ENCODE results near the gene ERBB2.

The ERBB2 gene

GRCh38 chr17:39716073-39716818 is 16.4 kb downstream of the ERBB2 start:
- no peaks in the 10 kb centered on the region for H3K9me2 ChIP-seq (replicated peaks; ENCODE audit: low read depth, low read length)
- TF ChIP-seq EZH2phosphoT487 (IDR thresholded peaks at IDR 0.05; ENCODE audit: borderline replicate concordance) = no peak
- no peak for TF ChIP-seq CTCF (conservative IDR thresholded peaks at IDR 0.05; ENCODE audit: low read length)
- no peak overlapping the region for H3K4me3 ChIP-seq (ENCODE audit: low read length, poor library complexity, severe bottlenecking)
- H3K9me3 ChIP-seq (ENCODE audit: insufficient read depth, low read depth, low read length) = no peaks in the 10 kb centered on the region
- H3K36me3 ChIP-seq (ENCODE audit: insufficient read depth, low read length) = no peaks in the 10 kb centered on the region
- H3K79me2 ChIP-seq (ENCODE audit: insufficient read depth, low read length) = no peaks in the 10 kb centered on the region
- no peaks in the 10 kb centered on the region for H3K27me3 ChIP-seq (ENCODE audit: insufficient read depth, low read length, poor library complexity, severe bottlenecking)
- H3K9ac ChIP-seq (ENCODE audit: low read depth, low read length, poor library complexity, severe bottlenecking) = no peak overlapping the region
- H3F3A ChIP-seq (ENCODE audit: low read depth) = no peaks in the 10 kb centered on the region
- no peaks in the 10 kb centered on the region for H3K4me1 ChIP-seq (ENCODE audit: insufficient read depth, low read length, poor library complexity, severe bottlenecking)
- no peak overlapping the region for H2AFZ ChIP-seq (ENCODE audit: low read length)
- H3K4me2 ChIP-seq (ENCODE audit: low read depth, low read length, poor library complexity, severe bottlenecking) = no peak overlapping the region
- H4K20me1 ChIP-seq (ENCODE audit: insufficient read depth, low read length, poor library complexity, severe bottlenecking) = no peaks in the 10 kb centered on the region

GRCh38 chr17:39716879-39717536 is 17.1 kb downstream of the ERBB2 start:
- Histone ChIP-seq H3K79me2 (ENCODE audit: insufficient read depth, low read length) (no peaks in the 10 kb centered on the region), H3K9me2 (replicated peaks; ENCODE audit: low read depth, low read length) (no peaks in the 10 kb centered on the region), H4K20me1 (ENCODE audit: insufficient read depth, low read length, poor library complexity, severe bottlenecking) (no peaks in the 10 kb centered on the region), H3K4me3 (ENCODE audit: low read length, poor library complexity, severe bottlenecking) (no peak overlapping the region), H3K9ac (ENCODE audit: low read depth, low read length, poor library complexity, severe bottlenecking) (no peak overlapping the region), H3F3A (ENCODE audit: low read depth) (no peaks in the 10 kb centered on the region), H3K4me2 (ENCODE audit: low read depth, low read length, poor library complexity, severe bottlenecking) (no peak overlapping the region), H2AFZ (ENCODE audit: low read length) (no peak overlapping the region), H3K27me3 (ENCODE audit: insufficient read depth, low read length, poor library complexity, severe bottlenecking) (no peaks in the 10 kb centered on the region), H3K36me3 (ENCODE audit: insufficient read depth, low read length) (no peaks in the 10 kb centered on the region), H3K9me3 (ENCODE audit: insufficient read depth, low read depth, low read length) (no peaks in the 10 kb centered on the region), H3K4me1 (ENCODE audit: insufficient read depth, low read length, poor library complexity, severe bottlenecking) (no peaks in the 10 kb centered on the region)
- TF ChIP-seq CTCF (conservative IDR thresholded peaks at IDR 0.05; ENCODE audit: low read length) (no peak), EZH2phosphoT487 (IDR thresholded peaks at IDR 0.05; ENCODE audit: borderline replicate concordance) (no peak)

GRCh38 chr17:39717660-39718059 is 17.8 kb downstream of the ERBB2 start:
- TF ChIP-seq EZH2phosphoT487 (IDR thresholded peaks at IDR 0.05; ENCODE audit: borderline replicate concordance) = no peak
- no peak for TF ChIP-seq CTCF (conservative IDR thresholded peaks at IDR 0.05; ENCODE audit: low read length)

More at GRCh38 chr17:39717660-39718059, 17.8 kb downstream of the ERBB2 start:
- H3K9me3 ChIP-seq (ENCODE audit: insufficient read depth, low read depth, low read length) = no peaks in the 10 kb centered on the region
- H3F3A ChIP-seq (ENCODE audit: low read depth) = no peaks in the 10 kb centered on the region
- H3K9me2 ChIP-seq (replicated peaks; ENCODE audit: low read depth, low read length) = no peaks in the 10 kb centered on the region
- no peaks in the 10 kb centered on the region for H3K36me3 ChIP-seq (ENCODE audit: insufficient read depth, low read length)
- H3K79me2 ChIP-seq (ENCODE audit: insufficient read depth, low read length) = no peaks in the 10 kb centered on the region
- no peaks in the 10 kb centered on the region for H3K27me3 ChIP-seq (ENCODE audit: insufficient read depth, low read length, poor library complexity, severe bottlenecking)
- H3K4me3 ChIP-seq (ENCODE audit: low read length, poor library complexity, severe bottlenecking) = no peak overlapping the region
- H2AFZ ChIP-seq (ENCODE audit: low read length) = no peak overlapping the region
- H3K4me1 ChIP-seq (ENCODE audit: insufficient read depth, low read length, poor library complexity, severe bottlenecking) = no peaks in the 10 kb centered on the region
- H3K4me2 ChIP-seq (ENCODE audit: low read depth, low read length, poor library complexity, severe bottlenecking) = no peak overlapping the region
- H4K20me1 ChIP-seq (ENCODE audit: insufficient read depth, low read length, poor library complexity, severe bottlenecking) = no peaks in the 10 kb centered on the region
- no peak overlapping the region for H3K9ac ChIP-seq (ENCODE audit: low read depth, low read length, poor library complexity, severe bottlenecking)
